H9 (cell line): ENCODE measurements around the gene HNF1A. TPM values are rescaled to one million over a fixed set of nuclear protein-coding genes. Genes with fewer than 3 reads are reported as not detected.

Source experiments
- DNase-seq: peaks from one replicate; pipeline ENCODE4 v3.0.0-alpha.2; 2017
- H2AFZ ChIP-seq: one replicate; pipeline ENCODE4 v1.6.1; 2013; ENCODE audit warnings: mild to moderate bottlenecking, low read length, control low read depth, moderate library complexity
- H2AK5ac ChIP-seq: 2 replicates; pipeline ENCODE4 v1.6.1; 2013; ENCODE audit warnings: low read length, control low read depth, mixed read lengths; ENCODE audit not compliant: insufficient read length
- H2BK120ac ChIP-seq: one replicate; pipeline ENCODE4 v1.6.1; 2013; ENCODE audit warnings: low read depth, mild to moderate bottlenecking, low read length, control low read depth, inconsistent platforms; ENCODE audit not compliant: poor library complexity, severe bottlenecking
- H2BK12ac ChIP-seq: 2 replicates; pipeline ENCODE4 v1.6.1; 2013; ENCODE audit warnings: low read length, control low read depth, mixed read lengths, low read depth; ENCODE audit not compliant: insufficient read length
- H2BK15ac ChIP-seq: 2 replicates; pipeline ENCODE4 v1.6.1; 2013; ENCODE audit warnings: low read depth, low read length, control low read depth
- H2BK20ac ChIP-seq: one replicate; pipeline ENCODE4 v1.6.1; 2013; ENCODE audit warnings: low read depth, mild to moderate bottlenecking, low read length, control low read depth, inconsistent platforms; ENCODE audit not compliant: poor library complexity, severe bottlenecking
- H2BK5ac ChIP-seq: 2 replicates; pipeline ENCODE4 v1.6.1; 2013; ENCODE audit warnings: low read length, control low read depth, mixed read lengths; ENCODE audit not compliant: insufficient read length
- H3K14ac ChIP-seq: 2 replicates; pipeline ENCODE4 v1.6.1; 2013; ENCODE audit warnings: low read length, control low read depth; ENCODE audit not compliant: insufficient read depth
- H3K18ac ChIP-seq: 2 replicates; pipeline ENCODE4 v1.6.1; 2013; ENCODE audit warnings: low read depth, mild to moderate bottlenecking, mixed read lengths, low read length, control low read depth; ENCODE audit not compliant: insufficient read length
- H3K23ac ChIP-seq: 2 replicates; pipeline ENCODE4 v1.6.1; 2013; ENCODE audit warnings: low read length, control low read depth, mixed read lengths, low read depth; ENCODE audit not compliant: insufficient read length
- H3K23me2 ChIP-seq: 2 replicates; pipeline ENCODE4 v1.6.1; 2013; ENCODE audit warnings: low read depth, mild to moderate bottlenecking, mixed read lengths, low read length, control low read depth; ENCODE audit not compliant: insufficient read length, poor library complexity, severe bottlenecking
- H3K27ac ChIP-seq: 2 replicates; pipeline ENCODE4 v1.5.1; 2013; ENCODE audit warnings: low read length, control low read depth, mixed read lengths, low read depth; ENCODE audit not compliant: insufficient read length
- H3K27me3 ChIP-seq: 2 replicates; pipeline ENCODE4 v1.6.1; 2013; ENCODE audit warnings: low read length, control low read depth, inconsistent platforms; ENCODE audit not compliant: insufficient read depth
- H3K4ac ChIP-seq: 2 replicates; pipeline ENCODE4 v1.6.1; 2013; ENCODE audit warnings: low read depth, mild to moderate bottlenecking, control low read depth, inconsistent platforms, low read length, moderate library complexity
- H3K4me1 ChIP-seq: 2 replicates; pipeline ENCODE4 v1.6.1; 2013; ENCODE audit warnings: low read length, control low read depth, inconsistent platforms; ENCODE audit not compliant: insufficient read depth
- H3K4me2 ChIP-seq: 2 replicates; pipeline ENCODE4 v1.6.1; 2013; ENCODE audit warnings: low read length, control low read depth, mixed read lengths; ENCODE audit not compliant: insufficient read length, insufficient read depth
- H3K56ac ChIP-seq: 2 replicates; pipeline ENCODE4 v1.6.1; 2013; ENCODE audit warnings: low read depth, mild to moderate bottlenecking, mixed read lengths, low read length, control low read depth; ENCODE audit not compliant: insufficient read length
- H3K79me1 ChIP-seq: 2 replicates; pipeline ENCODE4 v1.6.1; 2013; ENCODE audit warnings: low read depth, mild to moderate bottlenecking, moderate library complexity, low read length, control low read depth, inconsistent platforms; ENCODE audit not compliant: insufficient read depth, poor library complexity, severe bottlenecking
- H3K79me2 ChIP-seq: 2 replicates; pipeline ENCODE4 v1.6.1; 2013; ENCODE audit warnings: low read length, control low read depth, inconsistent platforms; ENCODE audit not compliant: insufficient read depth
- H3K9ac ChIP-seq: 2 replicates; pipeline ENCODE4 v1.6.1; 2013; ENCODE audit warnings: low read length, control low read depth, mixed read lengths; ENCODE audit not compliant: insufficient read length; ENCODE audit errors: extremely low read depth
- H3K9me3 ChIP-seq: one replicate; pipeline ENCODE4 v1.6.1; 2013; ENCODE audit warnings: low read depth, low read length, inconsistent platforms; ENCODE audit not compliant: control insufficient read depth
- H3T11ph ChIP-seq: one replicate; pipeline ENCODE4 v1.6.1; 2013; ENCODE audit warnings: mild to moderate bottlenecking, low read length, control low read depth, inconsistent platforms
- H4K20me1 ChIP-seq: one replicate; pipeline ENCODE4 v1.6.1; 2013; ENCODE audit not compliant: control insufficient read depth, insufficient read length, insufficient read depth
- H4K5ac ChIP-seq: 2 replicates; pipeline ENCODE4 v1.6.1; 2013; ENCODE audit warnings: low read depth, mild to moderate bottlenecking, mixed read lengths, low read length, control low read depth; ENCODE audit not compliant: insufficient read length
- H4K8ac ChIP-seq: replicated peaks from 2 replicates; pipeline ENCODE4 v1.6.1; 2013; ENCODE audit warnings: low read length, control low read depth, mixed read lengths, low read depth; ENCODE audit not compliant: insufficient read length
- H4K91ac ChIP-seq: 2 replicates; pipeline ENCODE4 v1.6.1; 2013; ENCODE audit warnings: low read depth, mild to moderate bottlenecking, moderate library complexity, mixed read lengths, low read length, control low read depth; ENCODE audit not compliant: insufficient read length
- H3K27ac Mint-ChIP-seq, 3 experiments: 2 replicates in 2 of 3; 3 replicates in 1 of 3; pipeline ENCODE4 v1.8.0; 2020 to 2021; ENCODE audit warnings: mixed read lengths in 3 of 3, mild to moderate bottlenecking in 1 of 3, moderate library complexity in 1 of 3
- H3K27me3 Mint-ChIP-seq: 2 replicates; pipeline ENCODE4 v1.8.0; 2021; ENCODE audit warnings: low read depth, mild to moderate bottlenecking, moderate library complexity, mixed read lengths
- H3K36me3 Mint-ChIP-seq, 3 experiments: 2 replicates in 2 of 3; 3 replicates in 1 of 3; pipeline ENCODE4 v1.8.0; 2020 to 2021; ENCODE audit warnings: low read depth in 3 of 3, mixed read lengths in 3 of 3; ENCODE audit not compliant: insufficient read depth in 1 of 3
- H3K4me1 Mint-ChIP-seq, 2 experiments: 2 replicates each; pipeline ENCODE4 v1.8.0; 2020; ENCODE audit warnings: mixed read lengths in 2 of 2
- H3K4me3 Mint-ChIP-seq, 2 experiments: 2 replicates in 1 of 2; 3 replicates in 1 of 2; pipeline ENCODE4 v1.8.0; 2020 to 2021; ENCODE audit warnings: mild to moderate bottlenecking in 2 of 2, mixed read lengths in 2 of 2, moderate library complexity in 1 of 2
- H3K9me3 Mint-ChIP-seq, 2 experiments: 2 replicates in 1 of 2; 3 replicates in 1 of 2; pipeline ENCODE4 v1.8.0; 2020; ENCODE audit warnings: mild to moderate bottlenecking in 2 of 2, mixed read lengths in 2 of 2, moderate library complexity in 1 of 2
- WGBS: extraction: QIAGEN DNeasy Blood & Tissue Kit; methylation state at CpG from one replicate; pipeline ENCODE4 v1.1.7; 2013; ENCODE audit warnings: missing lambda C conversion rate, low lambda C conversion rate, mixed read lengths; ENCODE audit not compliant: insufficient read length; ENCODE audit errors: extremely low coverage; 5-methylcytosine and 5-hydroxymethylcytosine counted together
- total RNA-seq: library from RNA; stranded (reverse); gene quantifications from 2 replicates; pipeline ENCODE4 v1.2.1, GENCODE V29; 2021
- TF ChIP-seq, protein P1 (sequence below): fragments of 200-600 bp; sonication (generic); conservative IDR thresholded peaks from 3 replicates; pipeline ENCODE4 v1.8.0; 2021; ENCODE audit warnings: antibody characterized with exemption, mild to moderate bottlenecking

HNF1A gene
- total RNA-seq, 1 experiment from 2014 or later: not detected

GRCh38 chr12:120960657-120961056 lies 17.7 kb upstream of the HNF1A start:
- no CpG with 5 or more reads among the region's 7 CpGs for WGBS
- no peak overlapping the region for H4K91ac ChIP-seq
- H2BK120ac ChIP-seq: no peak overlapping the region
- no peaks in the 10 kb centered on the region; the same call in 1 of the 2 replicates for H3K4me1 ChIP-seq
- H2AFZ ChIP-seq: no peak overlapping the region
- no peaks in the 10 kb centered on the region for H3K79me2 ChIP-seq
- no peak overlapping the region for H3K4ac ChIP-seq
- no peaks in the 10 kb centered on the region; the same call in 1 of the 2 replicates for H3K27me3 Mint-ChIP-seq
- H3K18ac ChIP-seq: no peak overlapping the region
- H3K4me1 Mint-ChIP-seq: peaks cover 10 to 11% of the 10 kb centered on the region in 2 experiments
- H3K36me3 Mint-ChIP-seq: no peaks in the 10 kb centered on the region
- no peak overlapping the region for H3K9ac ChIP-seq
- no peaks in the 10 kb centered on the region for H3K9me3 Mint-ChIP-seq
- H4K8ac ChIP-seq: no peak overlapping the region
- H2AK5ac ChIP-seq: no peak overlapping the region
- H4K20me1 ChIP-seq: no peaks in the 10 kb centered on the region
- no peak overlapping the region for H2BK5ac ChIP-seq
- no peak overlapping the region for H3K4me3 Mint-ChIP-seq
- no peak overlapping the region for H3K56ac ChIP-seq
- no peaks in the 10 kb centered on the region for H3K23me2 ChIP-seq
- H3K4me2 ChIP-seq: no peak overlapping the region
- H4K5ac ChIP-seq: no peak overlapping the region
- H3K79me1 ChIP-seq: no peaks in the 10 kb centered on the region
- H3K27ac ChIP-seq: no peak overlapping the region
- H3K9me3 ChIP-seq: no peaks in the 10 kb centered on the region
- H2BK20ac ChIP-seq: no peak overlapping the region
- no peak for DNase-seq
- no peak overlapping the region for H3T11ph ChIP-seq
- TF ChIP-seq, protein P1, sequence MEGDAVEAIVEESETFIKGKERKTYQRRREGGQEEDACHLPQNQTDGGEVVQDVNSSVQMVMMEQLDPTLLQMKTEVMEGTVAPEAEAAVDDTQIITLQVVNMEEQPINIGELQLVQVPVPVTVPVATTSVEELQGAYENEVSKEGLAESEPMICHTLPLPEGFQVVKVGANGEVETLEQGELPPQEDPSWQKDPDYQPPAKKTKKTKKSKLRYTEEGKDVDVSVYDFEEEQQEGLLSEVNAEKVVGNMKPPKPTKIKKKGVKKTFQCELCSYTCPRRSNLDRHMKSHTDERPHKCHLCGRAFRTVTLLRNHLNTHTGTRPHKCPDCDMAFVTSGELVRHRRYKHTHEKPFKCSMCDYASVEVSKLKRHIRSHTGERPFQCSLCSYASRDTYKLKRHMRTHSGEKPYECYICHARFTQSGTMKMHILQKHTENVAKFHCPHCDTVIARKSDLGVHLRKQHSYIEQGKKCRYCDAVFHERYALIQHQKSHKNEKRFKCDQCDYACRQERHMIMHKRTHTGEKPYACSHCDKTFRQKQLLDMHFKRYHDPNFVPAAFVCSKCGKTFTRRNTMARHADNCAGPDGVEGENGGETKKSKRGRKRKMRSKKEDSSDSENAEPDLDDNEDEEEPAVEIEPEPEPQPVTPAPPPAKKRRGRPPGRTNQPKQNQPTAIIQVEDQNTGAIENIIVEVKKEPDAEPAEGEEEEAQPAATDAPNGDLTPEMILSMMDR: no peak
- H3K23ac ChIP-seq: no peak overlapping the region
- no peaks in the 10 kb centered on the region for H3K27me3 ChIP-seq
- H3K14ac ChIP-seq: no peak overlapping the region
- H3K27ac Mint-ChIP-seq: no peak overlapping the region
- H2BK15ac ChIP-seq: no peak overlapping the region
- H2BK12ac ChIP-seq: no peak overlapping the region
